K562 (cell line): ENCODE results near the gene PDE4A. TPM values are rescaled to one million over a fixed set of nuclear protein-coding genes. Genes with fewer than 3 reads are reported as not detected.

Experiments used
- FOS ChIP-seq: IDR thresholded peaks from 3 replicates; pipeline ENCODE4 v1.6.1; 2011; ENCODE audit not compliant: insufficient read length; ENCODE audit errors: extremely low read depth
- POLR2G ChIP-seq: fragments of 200-400 bp; formaldehyde crosslinking; IDR thresholded peaks from 2 replicates; pipeline ENCODE4 v1.6.1; 2017; ENCODE audit warnings: low read depth, mild to moderate bottlenecking, antibody characterized with exemption, low read length, moderate library complexity
- RAD21 ChIP-seq, 2 experiments: fragments of 250-450 bp in 1 of 2; fragments of 450-650 bp in 1 of 2; sonication (Bioruptor Pico) in 1 of 2; formaldehyde crosslinking in 1 of 2; IDR thresholded peaks in 1 of 2; conservative IDR thresholded peaks in 1 of 2; 2 replicates each; pipeline versions ENCODE4 v1.4.0 to v1.8.0; 2020 to 2022; ENCODE audit warnings: mild to moderate bottlenecking in 2 of 2, moderate library complexity in 1 of 2
- SMAD4 ChIP-seq: fragments of 250-450 bp; sonication (Bioruptor Pico); conservative IDR thresholded peaks from 2 replicates; pipeline ENCODE4 v1.8.0; 2021; ENCODE audit warnings: inconsistent platforms, mild to moderate bottlenecking, moderate library complexity
- TAF15 ChIP-seq: fragments of 200-400 bp; formaldehyde crosslinking; IDR thresholded peaks from 2 replicates; pipeline ENCODE4 v1.6.1; 2017; ENCODE audit warnings: mild to moderate bottlenecking, low read depth, low read length, moderate library complexity
- ZNF239 ChIP-seq: fragments of 250-450 bp; sonication (Bioruptor Pico); IDR thresholded peaks from 2 replicates; pipeline ENCODE4 v1.4.0; 2020; ENCODE audit warnings: mild to moderate bottlenecking
- microRNA counts: library from miRNA; unstranded; fragments of <30 nt; microRNA quantifications from one replicate; lab custom pipeline; 2016
- microRNA-seq: library from miRNA; unstranded; fragments of <30 nt; microRNA quantifications from one replicate; pipeline ENCODE4, GENCODE V29; 2018; ENCODE audit warnings: borderline microRNAs expressed
- polyA plus RNA-seq, 8 experiments: library from polyadenylated mRNA; depleted of rRNA in 4 of 8; stranded (reverse) in 5 of 8; unstranded in 3 of 8; fragments of >200 nt; fragmentation: Nextera tagmentation in 2 of 8; fragmentation: Illumina TruSeq in 1 of 8; extraction: Ambion mirVana in 2 of 8; extraction: Trizol in 1 of 8; gene quantifications; 2 replicates each; pipeline versions ENCODE4 v1.2.1 to v1.2.3, GENCODE V29; 2011 to 2014; ENCODE audit warnings: inconsistent platforms in 1 of 8, missing spikeins in 1 of 8
- total RNA-seq, 7 experiments: library from RNA; depleted of rRNA in 6 of 7; stranded (reverse); fragments of >200 nt in 6 of 7; fragmentation: Illumina TruSeq in 2 of 7; extraction: Trizol in 2 of 7; gene quantifications; 2 replicates each; pipeline versions ENCODE4 v1.2.1 to v1.2.3, GENCODE V29; 2011 to 2021; ENCODE audit warnings: low replicate concordance in 1 of 7
- TF ChIP-seq, protein P1 (sequence below): sonication (generic); formaldehyde crosslinking; IDR thresholded peaks from 2 replicates; pipeline ENCODE4 v1.4.0; 2020; ENCODE audit warnings: mild to moderate bottlenecking, missing genetic modification reagents
- TF ChIP-seq, protein P2 (sequence below): fragments of 250-450 bp; sonication (Bioruptor Pico); IDR thresholded peaks from 2 replicates; pipeline ENCODE4 v1.8.0; 2022; ENCODE audit warnings: moderate library complexity, mild to moderate bottlenecking, inconsistent platforms

PDE4A gene
- total and polyA plus RNA-seq, 9 of the 15 experiments (the other 6 are each of a cell fraction or from before 2014, with no cell fraction given): 0.66 to 26.9 (median 4.6) TPM

DNA sequence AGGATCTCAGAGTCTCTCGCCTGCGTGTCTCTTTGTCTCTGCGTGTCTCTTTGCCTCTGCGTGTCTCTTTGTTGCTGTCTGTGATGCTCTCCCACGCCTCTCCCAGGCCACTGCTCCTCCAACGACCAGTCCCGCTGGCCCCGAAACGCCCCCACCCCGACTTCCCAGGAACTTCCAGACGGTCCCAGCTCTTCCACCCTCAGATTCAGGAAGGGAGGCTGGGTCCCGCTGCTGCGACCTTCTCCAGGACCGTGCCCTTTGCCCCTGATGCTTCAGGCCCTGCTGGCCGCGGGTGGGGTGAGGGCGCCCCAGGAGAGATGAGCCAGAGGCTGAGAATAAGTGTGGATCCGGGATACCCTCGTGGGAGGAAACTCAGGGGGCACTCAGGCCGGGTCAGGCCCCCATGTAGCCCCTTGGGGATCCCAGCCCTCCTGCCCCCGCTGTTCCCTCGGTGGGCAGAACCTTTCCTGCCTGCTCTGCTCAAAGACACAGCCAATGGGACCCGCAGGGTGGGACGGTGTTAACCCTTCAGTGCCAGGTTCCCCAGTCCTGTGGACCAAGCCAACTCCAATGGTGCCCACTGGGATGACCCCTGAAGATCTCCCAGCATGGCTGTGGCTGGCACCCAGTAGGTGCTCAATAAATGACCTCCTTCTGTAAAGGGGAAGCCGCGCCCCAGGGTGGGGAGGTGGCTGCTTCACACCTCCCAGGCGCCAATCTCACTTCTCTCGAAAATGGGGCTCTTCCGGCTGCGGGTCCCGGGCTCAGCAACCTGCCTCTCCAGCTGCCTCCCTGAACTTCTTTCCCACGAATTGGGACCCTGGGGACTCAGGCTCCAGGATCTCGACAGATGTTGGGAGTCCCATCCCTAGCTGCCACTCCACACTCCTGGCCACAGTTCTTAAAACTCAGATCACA lies 98.4 kb downstream of the PDE4A start (continued):
- TF ChIP-seq TAF15 (no peak), ZNF239 (no peak), POLR2G (no peak), SMAD4 (CRISPR knock-in tag) (no peak), FOS (no peak), RAD21 (CRISPR knock-in tag; conservative IDR thresholded peaks at IDR 0.05 in 1 of 2, IDR thresholded peaks at IDR 0.05 in 1 of 2) (no peak)
- TF ChIP-seq, protein P1, sequence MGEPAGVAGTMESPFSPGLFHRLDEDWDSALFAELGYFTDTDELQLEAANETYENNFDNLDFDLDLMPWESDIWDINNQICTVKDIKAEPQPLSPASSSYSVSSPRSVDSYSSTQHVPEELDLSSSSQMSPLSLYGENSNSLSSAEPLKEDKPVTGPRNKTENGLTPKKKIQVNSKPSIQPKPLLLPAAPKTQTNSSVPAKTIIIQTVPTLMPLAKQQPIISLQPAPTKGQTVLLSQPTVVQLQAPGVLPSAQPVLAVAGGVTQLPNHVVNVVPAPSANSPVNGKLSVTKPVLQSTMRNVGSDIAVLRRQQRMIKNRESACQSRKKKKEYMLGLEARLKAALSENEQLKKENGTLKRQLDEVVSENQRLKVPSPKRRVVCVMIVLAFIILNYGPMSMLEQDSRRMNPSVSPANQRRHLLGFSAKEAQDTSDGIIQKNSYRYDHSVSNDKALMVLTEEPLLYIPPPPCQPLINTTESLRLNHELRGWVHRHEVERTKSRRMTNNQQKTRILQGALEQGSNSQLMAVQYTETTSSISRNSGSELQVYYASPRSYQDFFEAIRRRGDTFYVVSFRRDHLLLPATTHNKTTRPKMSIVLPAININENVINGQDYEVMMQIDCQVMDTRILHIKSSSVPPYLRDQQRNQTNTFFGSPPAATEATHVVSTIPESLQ (CRISPR knock-in tag): no peak
- TF ChIP-seq, protein P2, sequence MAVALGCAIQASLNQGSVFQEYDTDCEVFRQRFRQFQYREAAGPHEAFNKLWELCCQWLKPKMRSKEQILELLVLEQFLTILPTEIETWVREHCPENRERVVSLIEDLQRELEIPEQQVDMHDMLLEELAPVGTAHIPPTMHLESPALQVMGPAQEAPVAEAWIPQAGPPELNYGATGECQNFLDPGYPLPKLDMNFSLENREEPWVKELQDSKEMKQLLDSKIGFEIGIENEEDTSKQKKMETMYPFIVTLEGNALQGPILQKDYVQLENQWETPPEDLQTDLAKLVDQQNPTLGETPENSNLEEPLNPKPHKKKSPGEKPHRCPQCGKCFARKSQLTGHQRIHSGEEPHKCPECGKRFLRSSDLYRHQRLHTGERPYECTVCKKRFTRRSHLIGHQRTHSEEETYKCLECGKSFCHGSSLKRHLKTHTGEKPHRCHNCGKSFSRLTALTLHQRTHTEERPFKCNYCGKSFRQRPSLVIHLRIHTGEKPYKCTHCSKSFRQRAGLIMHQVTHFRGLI (CRISPR knock-in tag): no peak

MicroRNAs within 50 kb of the gene (microRNA counts, 767-probe panel; counts per million panel counts)
- microRNA hsa-miR-1181 (lab: Ali Mortazavi, UCI): not detected

Small RNA genes within 50 kb of the gene (microRNA-seq; reads per million reads assigned to microRNA genes)
- 0.55 reads per million for gene MIR1181

Other genes with a start within 250 kb of the PDE4A start
Only the 7 nearest of the 20 such genes appear.
- gene FDX2, start 104.5 kb upstream of the PDE4A start, total RNA-seq (2014; rRNA removed): 47.0 and 59.4 TPM in 2 replicates
- 9.7 and 15.9 TPM in 2 replicates for gene FDX2, start 104.5 kb upstream of the PDE4A start, total RNA-seq (2014; rRNA removed; fragmentation: Illumina TruSeq; extraction: Trizol)
- gene FDX2, start 104.5 kb upstream of the PDE4A start, total RNA-seq (2015; rRNA removed; fragmentation: Illumina TruSeq; extraction: Trizol): 28.9 and 29.7 TPM in 2 replicates
- gene FDX2, start 104.5 kb upstream of the PDE4A start, total RNA-seq (2021): 34.8 and 36.8 TPM in 2 replicates
- gene FDX2, start 104.5 kb upstream of the PDE4A start, polyA plus RNA-seq (2011; rRNA removed): 22.3 and 33.3 TPM in 2 replicates
- 47.2 and 55.3 TPM in 2 replicates for gene FDX2, start 104.5 kb upstream of the PDE4A start, polyA plus RNA-seq (2014; fragmentation: Illumina TruSeq; extraction: Trizol)
- gene FDX2, start 104.5 kb upstream of the PDE4A start, polyA plus RNA-seq (2014; fragmentation: Nextera tagmentation; extraction: Ambion mirVana): 1 to 10 TPM; 2.5 to 5.8 TPM
- gene FDX2, start 104.5 kb upstream of the PDE4A start, polyA plus RNA-seq (2014; rRNA removed): 49.2 and 49.8 TPM in 2 replicates
- 30.1 and 45.1 TPM in 2 replicates for gene RAVER1, start 87.0 kb upstream of the PDE4A start, total RNA-seq (2014; rRNA removed)
- gene RAVER1, start 87.0 kb upstream of the PDE4A start, total RNA-seq (2014; rRNA removed; fragmentation: Illumina TruSeq; extraction: Trizol): 2.3 and 2.8 TPM in 2 replicates
- 7.0 and 9.3 TPM in 2 replicates for gene RAVER1, start 87.0 kb upstream of the PDE4A start, total RNA-seq (2015; rRNA removed; fragmentation: Illumina TruSeq; extraction: Trizol)
- gene RAVER1, start 87.0 kb upstream of the PDE4A start, total RNA-seq (2021): 112 and 113 TPM in 2 replicates
- gene RAVER1, start 87.0 kb upstream of the PDE4A start, polyA plus RNA-seq (2011; rRNA removed): 2.4 and 4.9 TPM in 2 replicates
- gene RAVER1, start 87.0 kb upstream of the PDE4A start, polyA plus RNA-seq (2014; fragmentation: Illumina TruSeq; extraction: Trizol): 9.3 and 36.7 TPM in 2 replicates
- gene RAVER1, start 87.0 kb upstream of the PDE4A start, polyA plus RNA-seq (2014; fragmentation: Nextera tagmentation; extraction: Ambion mirVana): under 1 TPM; 0.06 to 0.08 TPM
- 24.6 and 29.2 TPM in 2 replicates for gene RAVER1, start 87.0 kb upstream of the PDE4A start, polyA plus RNA-seq (2014; rRNA removed)
- 28.6 and 33.1 TPM in 2 replicates for gene ICAM3, start 80.9 kb upstream of the PDE4A start, total RNA-seq (2014; rRNA removed)
- gene ICAM3, start 80.9 kb upstream of the PDE4A start, total RNA-seq (2014; rRNA removed; fragmentation: Illumina TruSeq; extraction: Trizol): 12.0 and 21.3 TPM in 2 replicates
- gene ICAM3, start 80.9 kb upstream of the PDE4A start, total RNA-seq (2015; rRNA removed; fragmentation: Illumina TruSeq; extraction: Trizol): 27.8 TPM in 2 replicates
- 39.5 and 42.2 TPM in 2 replicates for gene ICAM3, start 80.9 kb upstream of the PDE4A start, total RNA-seq (2021)
- 24.2 and 25.2 TPM in 2 replicates for gene ICAM3, start 80.9 kb upstream of the PDE4A start, polyA plus RNA-seq (2011; rRNA removed)
- gene ICAM3, start 80.9 kb upstream of the PDE4A start, polyA plus RNA-seq (2014; fragmentation: Illumina TruSeq; extraction: Trizol): 21.4 and 22.2 TPM in 2 replicates
- gene ICAM3, start 80.9 kb upstream of the PDE4A start, polyA plus RNA-seq (2014; fragmentation: Nextera tagmentation; extraction: Ambion mirVana): 10 to 100 TPM in 1 of 2 experiments, 1 to 10 TPM in 1; 6.5 to 10.8 TPM
- 29.7 and 31.1 TPM in 2 replicates for gene ICAM3, start 80.9 kb upstream of the PDE4A start, polyA plus RNA-seq (2014; rRNA removed)
- gene TYK2, start 40.0 kb upstream of the PDE4A start, total RNA-seq (2014; rRNA removed): 132 and 147 TPM in 2 replicates
- 56.6 and 57.5 TPM in 2 replicates for gene TYK2, start 40.0 kb upstream of the PDE4A start, total RNA-seq (2014; rRNA removed; fragmentation: Illumina TruSeq; extraction: Trizol)
- gene TYK2, start 40.0 kb upstream of the PDE4A start, total RNA-seq (2015; rRNA removed; fragmentation: Illumina TruSeq; extraction: Trizol): 85.0 and 85.9 TPM in 2 replicates
- gene TYK2, start 40.0 kb upstream of the PDE4A start, total RNA-seq (2021): 123 and 144 TPM in 2 replicates
- 51.9 and 75.4 TPM in 2 replicates for gene TYK2, start 40.0 kb upstream of the PDE4A start, polyA plus RNA-seq (2011; rRNA removed)
- gene TYK2, start 40.0 kb upstream of the PDE4A start, polyA plus RNA-seq (2014; fragmentation: Illumina TruSeq; extraction: Trizol): 125 and 126 TPM in 2 replicates
- 10 to 100 TPM; 15.0 to 19.9 TPM for gene TYK2, start 40.0 kb upstream of the PDE4A start, polyA plus RNA-seq (2014; fragmentation: Nextera tagmentation; extraction: Ambion mirVana)
- gene TYK2, start 40.0 kb upstream of the PDE4A start, polyA plus RNA-seq (2014; rRNA removed): 174 and 182 TPM in 2 replicates
- 374 and 442 TPM in 2 replicates for gene CDC37, start 17.0 kb upstream of the PDE4A start, total RNA-seq (2014; rRNA removed)
- 92.4 and 108 TPM in 2 replicates for gene CDC37, start 17.0 kb upstream of the PDE4A start, total RNA-seq (2014; rRNA removed; fragmentation: Illumina TruSeq; extraction: Trizol)
- gene CDC37, start 17.0 kb upstream of the PDE4A start, total RNA-seq (2015; rRNA removed; fragmentation: Illumina TruSeq; extraction: Trizol): 227 and 233 TPM in 2 replicates
- gene CDC37, start 17.0 kb upstream of the PDE4A start, total RNA-seq (2021): 220 and 242 TPM in 2 replicates
- gene CDC37, start 17.0 kb upstream of the PDE4A start, polyA plus RNA-seq (2011; rRNA removed): 298 and 334 TPM in 2 replicates
- 188 and 265 TPM in 2 replicates for gene CDC37, start 17.0 kb upstream of the PDE4A start, polyA plus RNA-seq (2014; fragmentation: Illumina TruSeq; extraction: Trizol)
- 10 to 100 TPM in 1 of 2 experiments, 1 to 10 TPM in 1; 6.6 to 12.8 TPM for gene CDC37, start 17.0 kb upstream of the PDE4A start, polyA plus RNA-seq (2014; fragmentation: Nextera tagmentation; extraction: Ambion mirVana)
- gene CDC37, start 17.0 kb upstream of the PDE4A start, polyA plus RNA-seq (2014; rRNA removed): 481 and 538 TPM in 2 replicates
- 78.3 and 99.2 TPM in 2 replicates for gene KEAP1, start 82.8 kb downstream of the PDE4A start, total RNA-seq (2014; rRNA removed)
- 52.7 and 64.4 TPM in 2 replicates for gene KEAP1, start 82.8 kb downstream of the PDE4A start, total RNA-seq (2014; rRNA removed; fragmentation: Illumina TruSeq; extraction: Trizol)
- 81.5 and 82.9 TPM in 2 replicates for gene KEAP1, start 82.8 kb downstream of the PDE4A start, total RNA-seq (2015; rRNA removed; fragmentation: Illumina TruSeq; extraction: Trizol)
- gene KEAP1, start 82.8 kb downstream of the PDE4A start, total RNA-seq (2021): 95.6 and 96.4 TPM in 2 replicates
- gene KEAP1, start 82.8 kb downstream of the PDE4A start, polyA plus RNA-seq (2011; rRNA removed): 62.6 and 72.0 TPM in 2 replicates
- gene KEAP1, start 82.8 kb downstream of the PDE4A start, polyA plus RNA-seq (2014; fragmentation: Illumina TruSeq; extraction: Trizol): 56.1 and 61.8 TPM in 2 replicates
- gene KEAP1, start 82.8 kb downstream of the PDE4A start, polyA plus RNA-seq (2014; fragmentation: Nextera tagmentation; extraction: Ambion mirVana): 1 to 10 TPM; 2.1 to 8.3 TPM
- 64.3 and 67.5 TPM in 2 replicates for gene KEAP1, start 82.8 kb downstream of the PDE4A start, polyA plus RNA-seq (2014; rRNA removed)
- gene S1PR5, start 96.9 kb downstream of the PDE4A start, total RNA-seq (2014; rRNA removed): 0.18 and 0.37 TPM in 2 replicates
- 0.26 TPM in 1 of 2 replicates, not detected in the other for gene S1PR5, start 96.9 kb downstream of the PDE4A start, total RNA-seq (2014; rRNA removed; fragmentation: Illumina TruSeq; extraction: Trizol)
- gene S1PR5, start 96.9 kb downstream of the PDE4A start, total RNA-seq (2015; rRNA removed; fragmentation: Illumina TruSeq; extraction: Trizol): 0.11 TPM in 1 of 2 replicates, not detected in the other
- gene S1PR5, start 96.9 kb downstream of the PDE4A start, total RNA-seq (2021): 0.16 and 0.35 TPM in 2 replicates
- 0.14 and 0.54 TPM in 2 replicates for gene S1PR5, start 96.9 kb downstream of the PDE4A start, polyA plus RNA-seq (2011; rRNA removed)
- 0.17 TPM in 1 of 2 replicates, not detected in the other for gene S1PR5, start 96.9 kb downstream of the PDE4A start, polyA plus RNA-seq (2014; fragmentation: Illumina TruSeq; extraction: Trizol)
- under 1 TPM in 1 of 2 experiments, not detected in 1; 0.03 TPM for gene S1PR5, start 96.9 kb downstream of the PDE4A start, polyA plus RNA-seq (2014; fragmentation: Nextera tagmentation; extraction: Ambion mirVana)
- gene S1PR5, start 96.9 kb downstream of the PDE4A start, polyA plus RNA-seq (2014; rRNA removed): 0.12 and 0.49 TPM in 2 replicates